Natural killer cell (primary cell): ENCODE results near the gene SND1. TPM values are rescaled to one million over a fixed set of nuclear protein-coding genes. Genes with fewer than 3 reads are reported as not detected.

Source experiments
- ATAC-seq, 3 donors: fragments of 150-1000 bp in 2 of 3; fragments of 200-7000 bp in 1 of 3; cut with Tn5 transposase; 1 replicate in 1 of 3; 2 replicates in 2 of 3; pipeline ENCODE4 v1.10.0; 2021; ENCODE audit warnings: mild to moderate bottlenecking in 2 of 3, moderate library complexity in 2 of 3
- DNase-seq, 2 donors: peaks; one replicate each; pipeline versions ENCODE4 v3.0.0 to v3.0.0-alpha.2; 2013 to 2021; ENCODE audit warnings: mixed read lengths in 1 of 2
- H3K27ac ChIP-seq: one replicate; pipeline ENCODE4 v1.5.1; 2013; ENCODE audit warnings: mild to moderate bottlenecking, low read length
- H3K27me3 ChIP-seq: one replicate; pipeline ENCODE4 v1.6.1; 2013; ENCODE audit warnings: low read length; ENCODE audit not compliant: control insufficient read depth, insufficient read depth
- H3K36me3 ChIP-seq: one replicate; pipeline ENCODE4 v1.6.1; 2013; ENCODE audit warnings: low read length; ENCODE audit not compliant: control insufficient read depth, insufficient read depth
- H3K4me1 ChIP-seq: one replicate; pipeline ENCODE4 v1.6.1; 2013; ENCODE audit warnings: low read length; ENCODE audit not compliant: control insufficient read depth, insufficient read depth
- H3K4me3 ChIP-seq: one replicate; pipeline ENCODE4 v1.5.1; 2013; ENCODE audit warnings: low read length
- H3K9me3 ChIP-seq: one replicate; pipeline ENCODE4 v1.6.1; 2013; ENCODE audit warnings: low read length; ENCODE audit not compliant: control insufficient read depth, insufficient read depth
- H3K27ac Mint-ChIP-seq, 2 donors: one replicate each; pipeline ENCODE4 v1.8.0; 2022; ENCODE audit warnings: mild to moderate bottlenecking in 2 of 2, mixed read lengths in 2 of 2, moderate library complexity in 1 of 2
- H3K27me3 Mint-ChIP-seq, 2 donors: one replicate each; pipeline ENCODE4 v1.8.0; 2022; ENCODE audit warnings: low read depth in 2 of 2, mixed read lengths in 2 of 2
- H3K36me3 Mint-ChIP-seq: one replicate; pipeline ENCODE4 v1.8.0; 2022; ENCODE audit warnings: mixed read lengths
- H3K4me1 Mint-ChIP-seq, 2 donors: one replicate each; pipeline ENCODE4 v1.8.0; 2022; ENCODE audit warnings: mixed read lengths in 2 of 2
- H3K4me3 Mint-ChIP-seq: one replicate; pipeline ENCODE4 v1.8.0; 2022; ENCODE audit warnings: mild to moderate bottlenecking, moderate library complexity, mixed read lengths
- H3K9me3 Mint-ChIP-seq, 2 donors: one replicate each; pipeline ENCODE4 v1.8.0; 2022; ENCODE audit warnings: mixed read lengths in 2 of 2
- CTCF ChIP-seq: fragments of 200-600 bp; IDR thresholded peaks from one replicate; pipeline ENCODE4 v1.8.0; 2022; ENCODE audit warnings: antibody characterized with exemption
- WGBS: methylation state at CpG from one replicate; pipeline ENCODE4 v1.1.7; 2013; ENCODE audit warnings: missing lambda C conversion rate; ENCODE audit not compliant: insufficient coverage; 5-methylcytosine and 5-hydroxymethylcytosine counted together
- intact Hi-C: fragments of 100-400 bp; cut with micrococcal nuclease; formaldehyde crosslinking; loops from one replicate; pipeline ENCODE4 v1.14.2; 2022
- total RNA-seq, 4 donors: library from RNA; stranded (reverse); fragments of 120-200 nt in 1 of 4; gene quantifications; one replicate each; pipeline versions ENCODE4 v1.2.3 to v1.2.4, GENCODE V29; 2013 to 2022

Gene SND1
- total RNA-seq, 3 donors from 2014 or later (not counting 1 experiment from before 2014, with no cell fraction given): 149 to 188 (median 149) TPM

GRCh38 chr7:127689194-127689772 is 37.3 kb downstream of the SND1 start:
- no peaks in the 10 kb centered on the region for H3K4me1 ChIP-seq
- H3K4me3 Mint-ChIP-seq: no peak overlapping the region
- no peaks in the 10 kb centered on the region for H3K27me3 ChIP-seq
- no peak overlapping the region for H3K27ac ChIP-seq
- H3K27me3 Mint-ChIP-seq: no peaks in the 10 kb centered on the region
- peaks cover 31 to 35% of the 10 kb centered on the region in 2 donors for H3K4me1 Mint-ChIP-seq
- intact Hi-C loops: no loop called here
- peaks cover 9% of the 10 kb centered on the region for H3K36me3 Mint-ChIP-seq
- TF ChIP-seq CTCF: no peak
- no CpG with 5 or more reads among the region's 1 CpG for WGBS
- H3K36me3 ChIP-seq: peaks cover 25% of the 10 kb centered on the region
- H3K9me3 Mint-ChIP-seq: no peaks in the 10 kb centered on the region
- ATAC-seq (no peak), DNase-seq (no peak)
- H3K4me3 ChIP-seq: no peak overlapping the region
- no peaks in the 10 kb centered on the region for H3K9me3 ChIP-seq
- H3K27ac Mint-ChIP-seq: no peak overlapping the region

- H3K4me3 ChIP-seq: no peak overlapping the region
- no peaks in the 10 kb centered on the region for H3K27me3 Mint-ChIP-seq
- no peaks in the 10 kb centered on the region for H3K9me3 Mint-ChIP-seq
- no peak for TF ChIP-seq CTCF
- H3K4me1 ChIP-seq: no peaks in the 10 kb centered on the region
- H3K27ac Mint-ChIP-seq: peak overlapping the region in 1 of 2 donors; percentile 1
- no peak overlapping the region for H3K27ac ChIP-seq
- H3K36me3 ChIP-seq: peaks cover 35% of the 10 kb centered on the region
- intact Hi-C loops: no loop called here
- no peak overlapping the region for H3K4me3 Mint-ChIP-seq
- no peaks in the 10 kb centered on the region for H3K9me3 ChIP-seq
- peaks cover 20 to 30% of the 10 kb centered on the region in 2 donors for H3K4me1 Mint-ChIP-seq
- DNase-seq: no peak
- ATAC-seq: no peak
- H3K27me3 ChIP-seq: no peaks in the 10 kb centered on the region
- WGBS: 82% methylated on average over 3 of the region's 3 CpGs
- H3K36me3 Mint-ChIP-seq: peaks cover 14% of the 10 kb centered on the region
These were observed 38.3 kb downstream of the SND1 start for GRCh38 chr7:127690337-127690736.

- TF ChIP-seq CTCF: no peak
- Mint-ChIP-seq H3K27ac (peak overlapping the region in 1 of 2 donors; percentile 1), H3K27me3 (no peaks in the 10 kb centered on the region), H3K36me3 (peaks cover 19% of the 10 kb centered on the region), H3K4me1 (peaks cover 16 to 29% of the 10 kb centered on the region in 2 donors), H3K9me3 (no peaks in the 10 kb centered on the region), H3K4me3 (no peak overlapping the region)
- H3K27me3 ChIP-seq: no peaks in the 10 kb centered on the region
- no peak for DNase-seq
- peaks cover 40% of the 10 kb centered on the region for H3K36me3 ChIP-seq
- no peaks in the 10 kb centered on the region for H3K4me1 ChIP-seq
- H3K9me3 ChIP-seq: no peaks in the 10 kb centered on the region
- H3K27ac ChIP-seq: no peak overlapping the region
- 88% methylated on average over 1 of the region's 3 CpGs for WGBS
- no peak for ATAC-seq
- intact Hi-C loops: no loop called here
- no peak overlapping the region for H3K4me3 ChIP-seq
These were observed 38.8 kb downstream of the SND1 start for GRCh38 chr7:127690806-127691205.

GRCh38 chr7:127692200-127692599 is 40.2 kb downstream of the SND1 start:
- Histone ChIP-seq H3K36me3 (peaks cover 38% of the 10 kb centered on the region), H3K4me1 (no peaks in the 10 kb centered on the region), H3K27ac (no peak overlapping the region), H3K4me3 (no peak overlapping the region), H3K27me3 (no peaks in the 10 kb centered on the region), H3K9me3 (no peaks in the 10 kb centered on the region)
- intact Hi-C loops: no loop called here
- no peaks in the 10 kb centered on the region for H3K9me3 Mint-ChIP-seq
- ATAC-seq (no peak), DNase-seq (no peak)
- peaks cover 9 to 22% of the 10 kb centered on the region in 2 donors for H3K4me1 Mint-ChIP-seq
- WGBS: 95% methylated on average over 1 of the region's 1 CpG
- no peak overlapping the region for H3K27ac Mint-ChIP-seq
- H3K36me3 Mint-ChIP-seq: peaks cover 22% of the 10 kb centered on the region
- no peak overlapping the region for H3K4me3 Mint-ChIP-seq
- no peak for TF ChIP-seq CTCF
- H3K27me3 Mint-ChIP-seq: no peaks in the 10 kb centered on the region
